ENCODE data around the gene TEPSIN. TPM values are rescaled to one million over a fixed set of nuclear protein-coding genes. Genes with fewer than 3 reads are reported as not detected.

The TEPSIN gene
- total RNA-seq, 3 donors from 2014 or later, result 42.7 to 52.2 (median 47.4) TPM

DNA sequence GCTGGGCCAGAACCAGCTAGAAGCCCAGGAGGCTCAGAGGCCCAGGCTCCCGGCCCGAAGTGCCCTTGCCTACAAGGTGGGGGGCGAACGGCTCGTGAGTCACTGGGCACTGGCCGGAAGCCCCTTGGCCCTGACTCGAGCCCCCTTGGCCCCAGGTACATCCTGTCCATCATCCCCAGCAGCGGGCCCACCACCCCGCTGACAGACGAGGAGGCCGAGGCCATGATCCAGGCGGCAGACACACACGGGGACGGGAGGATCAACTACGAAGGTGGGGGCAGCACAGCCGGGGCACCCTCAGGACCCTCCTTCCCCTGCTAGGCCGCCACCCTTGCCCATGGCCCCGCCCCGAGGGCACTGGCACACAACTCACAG lies 57.1 kb downstream of the TEPSIN start:
- H3K36me3 Mint-ChIP-seq (ENCODE audit: insufficient read depth), result no peaks in the 10 kb centered on the region
- H3K4me1 Mint-ChIP-seq (ENCODE audit: low read depth), result no peaks in the 10 kb centered on the region
- peaks cover 4% of the 10 kb centered on the region for H3K27me3 Mint-ChIP-seq (ENCODE audit: low read depth)
- no peak overlapping the region for H3K4me3 Mint-ChIP-seq
- no peaks in the 10 kb centered on the region for H3K9me3 Mint-ChIP-seq
- no peak for ATAC-seq
- no peak for DNase-seq

DNA sequence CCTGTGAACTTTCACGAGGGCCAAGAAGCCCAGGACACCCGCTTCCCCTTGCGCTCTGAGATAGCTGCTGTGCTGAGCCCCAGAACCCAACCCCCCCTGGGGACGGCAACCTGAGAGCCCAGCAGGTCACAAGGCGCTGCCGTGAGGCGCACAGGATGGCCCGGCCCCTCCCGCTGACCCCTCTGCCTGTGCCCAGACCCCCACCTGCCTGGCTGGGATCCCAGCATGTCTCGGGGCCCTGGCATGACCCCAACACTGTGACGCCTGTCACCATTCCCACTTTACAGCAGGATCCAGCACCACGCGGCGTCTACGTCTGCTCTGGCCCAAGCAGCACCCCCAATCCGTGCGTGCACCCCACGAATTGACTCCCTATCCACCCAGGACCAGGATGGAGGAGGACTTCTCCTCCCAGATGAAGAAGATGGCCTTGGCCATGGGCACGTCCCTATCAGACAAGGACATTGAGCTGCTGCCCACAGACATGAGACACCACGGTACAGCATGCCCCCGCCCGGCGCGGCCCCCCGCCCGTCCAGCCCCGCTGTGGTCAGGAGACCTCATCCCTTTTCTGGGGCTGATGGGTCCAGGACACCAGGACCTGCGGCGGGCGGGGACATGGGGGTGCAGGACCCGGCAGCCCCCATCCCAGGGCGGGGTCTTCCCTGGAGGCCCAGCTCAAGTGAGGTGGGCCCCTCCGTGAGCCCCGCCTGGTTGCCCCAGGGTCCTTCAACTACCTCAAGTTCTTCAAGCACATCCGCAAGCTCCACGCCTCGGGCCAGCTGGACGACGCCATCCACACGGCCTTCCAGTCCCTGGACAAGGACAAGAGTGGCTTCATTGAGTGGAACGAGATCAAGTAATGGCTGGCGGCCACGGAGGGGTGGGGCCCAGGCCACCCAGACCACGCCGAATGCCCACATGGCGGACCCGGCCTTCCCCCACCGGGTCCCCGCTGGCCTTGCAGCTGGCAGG lies 57.7 kb downstream of the TEPSIN start:
- DNase-seq, result no peak
- H3K27me3 Mint-ChIP-seq (ENCODE audit: low read depth), result peaks cover 4% of the 10 kb centered on the region
- no peaks in the 10 kb centered on the region for H3K9me3 Mint-ChIP-seq
- no peak overlapping the region for H3K4me3 Mint-ChIP-seq
- no peaks in the 10 kb centered on the region for H3K4me1 Mint-ChIP-seq (ENCODE audit: low read depth)
- ATAC-seq, result no peak
- H3K36me3 Mint-ChIP-seq (ENCODE audit: insufficient read depth), result no peaks in the 10 kb centered on the region

DNA sequence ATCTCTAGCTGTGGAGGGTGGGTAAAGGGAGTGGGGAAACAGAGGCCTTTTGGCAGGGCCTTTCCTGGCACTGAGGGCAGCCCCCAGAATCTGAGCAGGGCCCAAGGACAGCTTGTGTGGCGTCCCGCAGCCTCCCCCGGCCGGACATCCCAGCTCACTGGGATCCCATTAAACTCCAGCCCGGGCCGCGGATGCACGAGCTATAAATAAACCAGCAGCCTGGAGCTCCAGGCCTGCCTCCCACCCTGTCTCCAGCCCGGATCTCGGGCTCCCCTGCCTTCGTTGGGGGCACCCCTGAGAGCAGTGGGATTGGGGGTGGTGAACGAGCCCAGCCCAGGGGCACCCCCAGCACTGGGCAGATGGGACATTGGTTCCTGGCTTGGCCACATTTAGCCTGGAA lies 59.0 kb downstream of the TEPSIN start:
- H3K27me3 Mint-ChIP-seq (ENCODE audit: low read depth), result peaks cover 4% of the 10 kb centered on the region
- no peaks in the 10 kb centered on the region for H3K9me3 Mint-ChIP-seq
- no peak for DNase-seq
- no peak for ATAC-seq
- no peak overlapping the region for H3K4me3 Mint-ChIP-seq
- H3K36me3 Mint-ChIP-seq (ENCODE audit: insufficient read depth), result no peaks in the 10 kb centered on the region
- no peaks in the 10 kb centered on the region for H3K4me1 Mint-ChIP-seq (ENCODE audit: low read depth)

DNA sequence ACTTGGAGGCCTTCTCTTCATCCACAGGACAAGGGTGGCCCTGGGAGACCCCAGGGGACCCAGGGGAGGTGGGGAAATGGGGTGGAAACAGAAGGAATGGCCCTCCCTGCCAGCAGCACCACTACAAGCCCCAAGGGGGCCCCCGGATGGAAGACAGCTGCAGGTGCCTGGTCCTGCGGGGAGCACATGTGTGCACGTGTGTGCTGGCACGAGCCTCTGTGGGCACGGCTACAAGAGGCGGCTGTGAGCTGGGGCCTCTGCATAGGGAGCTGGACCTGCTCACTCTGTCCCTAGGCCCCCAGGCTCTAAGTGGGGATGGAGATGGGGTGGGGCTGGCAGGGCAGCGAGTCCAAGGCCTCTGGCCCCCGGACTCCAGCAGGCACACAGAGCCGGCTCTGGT lies 59.6 kb downstream of the TEPSIN start:
- no peaks in the 10 kb centered on the region for H3K4me1 Mint-ChIP-seq (ENCODE audit: low read depth)
- ATAC-seq (no peak), DNase-seq (no peak)
- H3K9me3 Mint-ChIP-seq, result no peaks in the 10 kb centered on the region
- H3K4me3 Mint-ChIP-seq, result no peak overlapping the region
- H3K27me3 Mint-ChIP-seq (ENCODE audit: low read depth), result peaks cover 1% of the 10 kb centered on the region
- H3K36me3 Mint-ChIP-seq (ENCODE audit: insufficient read depth), result no peaks in the 10 kb centered on the region

Other genes starting within 250 kb of the TEPSIN start
- 10 to 100 TPM; 35.7 to 42.4 (median 42.1) TPM for gene CHMP6, start 247.2 kb downstream of the TEPSIN start, total RNA-seq
- 1 to 10 TPM; 4.7 to 9.2 (median 7.4) TPM for gene BAIAP2, start 203.9 kb downstream of the TEPSIN start, total RNA-seq
- gene PVALEF, start 73.5 kb downstream of the TEPSIN start, total RNA-seq, result not detected
- gene AATK, start 72.8 kb downstream of the TEPSIN start, total RNA-seq, result 1 to 10 TPM in 1 of 3 donors, under 1 TPM in 2; 0.46 to 3.8 (median 0.87) TPM
- 10 to 100 TPM; 12.3 to 12.8 (median 12.7) TPM for gene CEP131, start 16.1 kb downstream of the TEPSIN start, total RNA-seq
- 100 to 1,000 TPM; 123 to 144 (median 143) TPM for gene NDUFAF8, start 263 bp upstream of the TEPSIN start, total RNA-seq
- 10 to 100 TPM; 45.7 to 58.6 (median 53.9) TPM for gene SLC38A10, start 56.3 kb upstream of the TEPSIN start, total RNA-seq
- gene BAHCC1, start 156.4 kb upstream of the TEPSIN start, total RNA-seq, result under 1 TPM; 0.08 to 0.19 (median 0.08) TPM